NCI-H2107 treated with DMSO at 0.1 percent for 48 hours (cell line): Measurements from ENCODE around the gene ZIC5.

Experiments used
- DNase-seq: peaks from one replicate; lab custom pipeline; 2025; ENCODE audit not compliant: unreplicated experiment; lab: John Stamatoyannopoulos, UW

Gene ZIC5

DNA sequence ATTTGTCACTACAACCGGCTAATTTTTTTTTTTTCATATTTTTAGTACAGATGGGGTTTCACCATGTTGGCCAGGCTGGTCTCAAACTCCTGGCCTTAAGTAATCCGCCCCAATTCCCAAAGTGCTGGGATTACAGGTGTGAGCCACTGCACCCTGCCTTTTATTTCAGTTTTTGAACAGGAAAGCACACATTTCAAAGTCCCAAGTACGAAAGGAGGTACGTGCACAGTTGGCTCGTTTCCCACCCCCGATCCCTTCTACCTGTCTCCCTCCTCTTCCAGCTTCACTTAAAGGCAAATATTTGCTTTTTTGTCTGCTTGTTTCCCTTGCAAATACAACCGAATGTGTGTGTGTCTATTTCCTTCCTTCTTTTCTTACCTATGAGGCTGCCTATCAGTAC lies 30.5 kb downstream of the ZIC5 start:
- no peak for DNase-seq

DNA sequence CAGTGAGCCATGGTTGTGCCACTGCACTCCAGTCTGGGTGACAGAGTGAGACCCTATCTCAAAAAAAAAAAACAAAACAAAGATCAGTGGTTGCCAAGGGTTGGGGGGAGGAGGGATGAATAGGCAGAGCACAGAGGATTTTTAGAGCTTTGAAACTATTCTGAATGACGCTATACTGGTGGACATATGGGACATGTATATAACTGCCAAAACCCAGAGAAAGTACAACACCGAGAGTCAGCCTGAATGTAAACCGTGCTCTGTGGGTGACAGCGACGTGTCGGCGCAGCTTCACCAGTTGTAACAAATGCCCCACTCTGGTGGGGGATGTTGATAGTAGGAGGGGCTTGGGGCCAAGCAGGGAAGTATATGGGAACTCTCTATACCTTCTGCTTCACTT lies 32.9 kb downstream of the ZIC5 start:
- DNase-seq: no peak

DNA sequence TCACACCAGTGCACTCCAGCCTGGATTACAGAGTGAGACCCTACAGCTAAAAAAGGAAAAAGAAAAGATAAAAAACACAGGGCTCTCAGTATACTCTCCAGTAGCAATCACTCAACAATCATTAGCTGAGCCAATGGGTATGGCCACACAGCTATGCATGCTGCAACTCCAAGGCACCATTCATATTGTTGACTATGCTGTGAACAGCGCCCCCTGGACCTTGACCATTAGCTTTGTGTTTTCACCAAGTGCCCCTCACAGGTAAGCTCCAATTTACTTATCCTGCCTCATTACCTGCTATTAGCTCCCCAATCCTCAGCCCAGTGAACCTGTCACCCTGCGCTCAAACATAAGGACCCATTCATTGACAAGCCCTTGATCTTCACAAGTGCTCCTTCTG lies 35.8 kb downstream of the ZIC5 start:
- no peak for DNase-seq

DNA sequence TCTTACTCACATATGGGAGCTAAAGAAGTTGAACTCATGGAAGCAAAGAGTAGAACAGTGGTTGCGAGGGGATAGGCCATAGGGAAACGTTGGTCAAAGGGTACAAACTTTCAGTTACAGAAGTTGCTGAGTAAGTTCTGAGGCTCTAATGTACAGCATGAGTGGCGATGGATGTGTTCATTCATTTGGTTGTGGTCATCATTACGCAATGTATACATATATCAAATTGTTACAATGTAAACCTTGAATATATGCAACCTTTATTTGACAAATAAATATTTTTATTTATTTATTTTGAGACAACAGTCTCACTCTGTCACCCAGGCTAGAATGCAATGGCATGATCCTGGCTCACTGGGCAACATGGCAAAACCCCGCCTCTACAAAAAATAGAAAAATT lies 38.7 kb downstream of the ZIC5 start:
- DNase-seq: no peak

DNA sequence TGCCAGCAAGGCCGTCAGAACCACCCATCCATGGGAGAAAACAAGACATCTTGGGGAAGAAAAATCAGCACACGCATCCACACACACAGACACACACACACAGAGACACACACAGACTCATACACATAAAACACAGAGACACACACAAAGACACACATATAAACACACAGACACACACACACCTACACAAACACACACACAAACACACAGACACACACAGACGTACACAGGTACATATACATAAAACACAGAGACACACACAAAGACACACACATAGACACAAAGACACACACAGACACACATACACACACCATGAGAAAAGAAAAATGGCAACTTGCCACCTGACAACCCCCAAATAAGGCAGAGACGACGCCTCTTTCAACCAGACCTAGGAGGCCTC lies 40.6 kb downstream of the ZIC5 start:
- peak; percentile 61 for DNase-seq

DNA sequence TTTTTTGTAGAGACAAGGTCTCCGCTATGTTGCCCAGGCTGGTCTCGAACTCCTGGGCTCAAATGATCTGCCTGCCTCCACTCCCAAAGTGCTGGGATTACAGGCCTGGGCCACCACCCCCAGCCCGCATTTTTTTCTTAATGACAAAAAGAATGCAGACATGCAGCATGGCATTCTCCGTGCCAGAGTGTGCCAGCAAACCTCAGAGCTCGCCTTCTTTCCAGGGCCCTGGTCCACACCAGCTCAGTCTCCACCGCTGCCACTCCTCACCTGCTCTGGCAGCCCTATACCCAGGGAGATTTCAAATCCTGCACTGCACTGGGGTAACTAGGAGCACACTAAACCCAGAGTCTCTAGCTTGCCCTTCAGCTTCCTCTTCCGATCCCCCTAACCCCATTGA lies 41.7 kb downstream of the ZIC5 start:
- no peak for DNase-seq

DNA sequence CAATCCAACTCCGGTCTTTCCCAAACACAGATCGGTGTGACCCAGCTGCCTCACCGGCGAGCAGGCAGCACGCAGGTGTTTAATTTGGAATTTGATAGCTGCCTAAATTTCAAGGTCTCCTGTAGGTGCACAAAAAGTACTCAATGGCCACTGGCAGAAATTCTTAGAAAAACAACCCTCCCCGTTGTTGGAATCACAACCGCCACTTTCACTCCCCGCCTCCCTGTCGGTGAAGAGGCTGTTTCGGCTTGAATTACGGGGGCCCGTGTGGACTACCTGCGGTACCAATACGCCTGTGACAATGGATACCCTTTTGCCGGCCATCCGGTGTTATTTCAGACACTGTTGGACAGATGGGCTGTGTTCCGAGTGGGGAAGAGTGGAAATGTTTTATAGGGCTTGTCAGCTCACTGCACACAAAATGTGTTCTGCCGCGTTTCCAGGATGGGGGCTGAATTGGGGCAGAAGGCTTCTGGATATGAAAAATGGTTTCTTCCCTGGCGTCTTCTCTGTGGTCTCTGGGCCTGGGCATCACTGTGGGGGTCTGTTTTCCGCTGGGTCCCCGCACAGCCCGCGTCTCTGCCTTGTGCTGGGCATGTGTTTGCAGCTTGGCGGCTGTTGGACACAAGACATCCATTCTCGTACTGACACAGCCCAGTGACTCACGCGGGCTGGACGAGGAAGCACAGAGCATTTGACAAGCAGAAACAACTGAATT lies 45.4 kb downstream of the ZIC5 start:
- DNase-seq: peak; percentile 97

DNA sequence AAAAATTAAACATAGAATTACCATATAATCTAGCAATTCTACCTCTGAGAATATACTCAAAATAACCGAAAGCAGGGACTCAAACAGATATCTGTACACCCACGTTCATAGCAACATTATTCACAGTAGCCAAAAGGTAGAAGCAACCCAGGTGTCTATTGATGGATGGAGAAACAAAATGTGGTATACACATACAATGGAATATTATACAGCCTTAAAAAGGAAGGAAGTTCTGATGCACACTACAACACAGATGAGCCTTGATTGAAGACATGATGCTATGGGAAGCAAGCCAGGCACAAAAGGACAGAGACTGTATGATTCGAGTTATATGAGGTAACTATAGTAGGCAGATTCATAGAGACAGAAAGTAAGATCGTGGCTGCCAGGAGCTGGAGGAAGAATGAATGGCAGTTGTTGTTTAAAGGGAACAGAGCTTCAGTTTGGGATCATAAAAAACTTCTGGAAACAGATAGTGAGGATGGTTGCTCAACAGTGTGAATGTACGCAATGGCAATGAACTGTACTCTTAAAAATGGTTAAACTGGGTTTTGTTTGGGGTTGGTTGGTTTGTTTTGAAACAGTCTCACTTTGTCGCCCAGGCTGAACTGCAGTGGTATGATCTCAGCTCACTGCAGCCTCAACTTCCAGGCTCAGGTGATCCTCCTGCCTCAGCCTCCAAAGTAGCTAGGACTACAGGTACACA lies 47.5 kb downstream of the ZIC5 start:
- DNase-seq: no peak

DNA sequence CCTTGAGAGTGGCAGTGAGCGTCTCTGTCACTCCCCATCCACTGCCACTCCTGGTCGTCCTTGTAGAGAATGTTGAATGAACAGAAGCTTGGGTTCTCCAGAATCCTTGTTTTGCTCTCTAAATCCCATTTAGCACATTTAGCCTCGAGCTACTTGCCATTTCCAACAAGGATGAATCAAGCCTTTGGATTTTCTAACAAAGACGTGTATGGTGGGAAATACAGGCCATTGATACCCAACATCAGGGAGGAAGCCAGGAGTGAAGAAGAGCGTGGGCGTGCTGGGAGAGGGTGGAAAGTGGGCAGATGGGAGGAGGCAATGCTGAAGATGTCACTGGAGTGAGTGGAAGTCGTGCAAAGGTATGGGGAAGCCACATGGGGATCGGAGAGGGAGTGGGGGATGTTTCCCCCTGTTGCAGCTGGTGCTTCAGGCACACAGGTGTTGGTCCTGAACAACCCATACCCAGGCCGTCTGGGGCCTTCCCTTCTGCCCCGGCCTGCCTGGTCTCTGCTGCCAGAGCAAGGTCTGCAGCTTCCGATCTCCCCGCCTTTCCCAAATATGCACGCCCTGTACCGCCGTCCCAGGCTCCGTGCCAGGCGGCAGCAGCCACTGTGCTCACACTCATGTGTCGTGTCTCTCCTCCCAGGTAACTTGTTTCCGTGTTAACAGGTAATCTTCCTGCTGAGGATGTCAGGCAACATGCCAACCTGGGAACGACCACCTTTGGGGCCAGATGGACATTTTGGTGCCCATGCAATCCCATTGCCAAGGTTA lies 48.7 kb downstream of the ZIC5 start:
- peak; percentile 17 for DNase-seq

DNA sequence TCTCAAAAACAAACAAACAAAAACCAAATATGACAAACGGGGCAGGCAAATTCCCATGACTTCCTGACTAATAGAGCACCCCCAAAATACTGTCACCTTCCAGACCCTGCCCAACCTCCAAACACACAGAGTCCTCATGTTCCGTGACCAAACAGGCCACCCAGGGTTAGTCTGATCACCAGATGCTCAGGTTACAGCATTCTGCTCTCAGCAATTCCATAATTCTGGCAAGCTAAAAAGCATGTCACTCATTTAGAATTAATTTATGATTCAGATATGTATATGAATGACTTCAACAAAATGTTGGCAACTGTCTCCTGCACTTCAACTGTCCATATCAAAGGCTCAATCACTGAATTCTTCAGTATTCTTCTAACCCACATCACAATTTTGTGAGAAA lies 52.4 kb downstream of the ZIC5 start:
- DNase-seq: peak; percentile 46

DNA sequence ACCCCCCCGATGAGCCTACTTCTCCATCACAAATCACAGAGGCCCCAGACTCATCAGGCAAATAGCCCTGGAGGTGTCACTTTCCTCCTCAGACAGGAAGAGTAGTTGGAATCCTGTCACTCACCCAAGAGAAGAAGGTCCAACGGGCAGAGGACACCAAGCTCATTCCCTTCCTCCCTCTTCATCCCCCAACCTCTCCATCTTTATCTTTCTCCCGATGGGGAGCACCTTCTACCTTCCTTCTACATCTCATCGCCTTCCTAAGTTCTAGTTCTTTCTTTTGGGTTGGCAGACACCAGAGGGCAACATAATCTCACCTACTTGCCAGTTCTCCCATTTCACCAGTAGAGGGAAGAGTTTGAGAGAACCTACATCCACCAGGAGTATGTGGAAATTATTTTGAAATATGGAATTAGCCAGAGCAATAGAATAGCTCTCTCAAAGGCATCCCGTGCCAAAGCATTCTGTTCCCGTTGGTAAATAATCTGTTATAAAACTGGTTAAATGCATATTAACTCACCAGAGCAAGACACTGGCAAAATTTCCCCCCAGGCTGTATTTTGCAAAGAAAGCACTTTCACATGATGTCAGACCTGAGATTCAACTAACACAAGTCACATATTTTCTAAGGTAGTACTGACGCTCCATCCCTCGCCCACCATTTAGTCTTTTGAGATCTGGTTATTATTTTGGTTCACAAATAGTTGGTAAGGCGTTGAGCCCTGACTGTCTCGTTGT lies 55.0 kb downstream of the ZIC5 start:
- peak; percentile 77 for DNase-seq

DNA sequence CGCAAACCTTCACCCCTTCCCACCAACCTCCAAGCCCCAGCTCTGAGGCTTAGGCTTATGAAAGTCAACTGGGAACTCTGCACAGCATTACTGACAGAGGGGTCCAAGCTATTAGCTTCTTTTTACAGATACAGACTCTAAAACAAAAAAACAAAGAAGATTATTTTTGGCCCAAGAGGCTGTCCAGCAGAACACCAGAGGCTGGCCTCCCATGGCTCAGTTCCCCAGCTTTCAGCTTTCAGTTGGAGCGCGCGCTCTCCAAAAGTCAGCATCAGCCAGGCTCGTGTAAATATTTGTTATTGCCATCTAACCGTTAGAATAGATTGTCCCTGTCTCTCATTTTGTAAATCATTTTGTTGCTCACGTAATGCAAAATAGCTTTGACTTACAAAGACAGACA lies 58.4 kb downstream of the ZIC5 start:
- no peak for DNase-seq
